GM18505 (cell line): Measurements from ENCODE around the gene NOL9.
"Not testable (repeated sequence)": the region's sequence is repeated elsewhere in the genome, so short reads cannot be mapped to it uniquely, and the experiment has no call there.

Source experiments
- ATAC-seq: cut with Tn5 transposase; IDR thresholded peaks from one replicate; pipeline ENCODE4 v1.9.1; 2021; ENCODE audit not compliant: unreplicated experiment
- POLR2A ChIP-seq: IDR thresholded peaks from 4 replicates; pipeline ENCODE4 v1.6.1; 2011; ENCODE audit warnings: borderline replicate concordance; ENCODE audit not compliant: insufficient read depth, insufficient read length; ENCODE audit errors: extremely low read depth

NOL9 gene

GRCh38 chr1:6554031-6554906 is at the start of gene NOL9:
Gene NOL9 (minus strand): TSS chr1:6554513. CDS start chr1:6554502, 11 bp downstream.
- ATAC-seq = peak; percentile 93
- peak; percentile 88 for TF ChIP-seq POLR2A

DNA sequence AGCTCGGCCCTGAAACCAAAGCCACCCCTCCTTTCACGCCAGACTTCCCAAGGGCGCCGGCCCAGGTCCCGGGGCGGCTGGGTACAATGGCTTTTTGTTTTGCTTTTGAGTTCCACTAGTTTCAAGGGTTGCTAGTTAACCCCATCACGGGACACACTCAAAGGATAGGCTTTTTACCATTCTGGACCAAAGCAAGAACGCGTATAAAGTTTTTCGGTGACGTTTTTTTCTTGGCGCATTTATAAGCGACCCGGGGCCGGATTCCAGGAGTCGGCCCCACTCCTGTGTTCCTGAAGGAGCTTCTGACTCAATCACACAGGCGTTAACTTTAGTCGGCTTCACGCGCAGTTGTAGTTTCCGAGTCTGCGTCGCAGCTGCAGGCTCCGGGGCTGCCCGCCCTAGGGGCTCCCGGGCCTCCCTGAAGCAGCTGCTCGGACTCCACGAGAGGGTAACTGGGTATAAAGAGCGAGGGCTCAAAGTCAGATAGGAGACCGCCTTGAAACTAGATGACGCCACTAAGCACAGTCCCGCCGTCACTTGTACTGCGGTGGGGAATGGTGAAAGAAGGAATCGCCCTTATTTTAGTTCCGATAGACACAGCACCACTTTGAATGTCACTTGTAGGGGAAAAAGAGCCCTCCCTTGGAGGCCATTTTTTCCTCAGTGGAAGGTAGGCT is 49.1 kb upstream of the NOL9 start:
- peak; percentile 52 for TF ChIP-seq POLR2A
- peak; percentile 29 for ATAC-seq

DNA sequence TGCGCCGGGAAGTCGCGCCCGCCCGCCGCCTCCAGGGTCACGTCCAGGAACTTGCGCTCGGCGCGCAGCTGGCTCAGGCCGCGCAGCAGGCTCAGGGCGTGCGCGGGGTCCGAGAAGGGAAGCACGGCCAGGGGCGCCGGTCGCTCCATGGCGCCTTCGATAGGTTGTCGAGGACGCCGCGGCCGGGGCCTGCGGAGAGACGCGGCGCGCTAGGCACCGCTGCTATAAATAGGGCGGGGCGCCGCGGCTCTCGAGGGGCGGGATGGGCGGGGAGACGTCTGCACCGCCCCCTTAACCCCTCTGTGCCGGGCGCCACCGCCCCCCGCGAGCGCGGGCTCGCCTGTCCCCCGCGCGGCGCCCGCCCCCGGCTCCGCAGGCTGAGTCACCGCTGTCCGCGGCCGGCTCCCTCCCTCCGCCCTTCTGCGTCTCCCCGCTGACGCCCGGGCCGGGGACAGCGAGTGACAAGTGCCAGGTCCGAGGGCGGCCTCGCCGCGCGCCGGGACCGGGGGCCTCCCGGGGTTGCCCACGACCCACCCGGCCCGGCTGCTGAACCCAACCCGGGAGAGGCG is 48.4 kb upstream of the NOL9 start, which contains the start of gene KLHL21:
KLHL21 (minus strand) TSS at position 201 of the 569 bp plus-strand sequence; CDS start at position 149, 52 bp downstream.
- peak; percentile 93 for TF ChIP-seq POLR2A
- ATAC-seq = peak; percentile 60

- peak; percentile 28 for ATAC-seq
- TF ChIP-seq POLR2A = no peak
Measured at GRCh38 chr1:6601923-6602668, 47.8 kb upstream of the NOL9 start.

- no peak for ATAC-seq
- TF ChIP-seq POLR2A = no peak
Measured at GRCh38 chr1:6601049-6601922, 47.0 kb upstream of the NOL9 start.

- no peak for TF ChIP-seq POLR2A
- ATAC-seq = no peak
Measured at GRCh38 chr1:6600410-6601048, 46.2 kb upstream of the NOL9 start.

- not testable (repeated sequence) for ATAC-seq
Measured at GRCh38 chr1:6599991-6600390, 45.7 kb upstream of the NOL9 start.

DNA sequence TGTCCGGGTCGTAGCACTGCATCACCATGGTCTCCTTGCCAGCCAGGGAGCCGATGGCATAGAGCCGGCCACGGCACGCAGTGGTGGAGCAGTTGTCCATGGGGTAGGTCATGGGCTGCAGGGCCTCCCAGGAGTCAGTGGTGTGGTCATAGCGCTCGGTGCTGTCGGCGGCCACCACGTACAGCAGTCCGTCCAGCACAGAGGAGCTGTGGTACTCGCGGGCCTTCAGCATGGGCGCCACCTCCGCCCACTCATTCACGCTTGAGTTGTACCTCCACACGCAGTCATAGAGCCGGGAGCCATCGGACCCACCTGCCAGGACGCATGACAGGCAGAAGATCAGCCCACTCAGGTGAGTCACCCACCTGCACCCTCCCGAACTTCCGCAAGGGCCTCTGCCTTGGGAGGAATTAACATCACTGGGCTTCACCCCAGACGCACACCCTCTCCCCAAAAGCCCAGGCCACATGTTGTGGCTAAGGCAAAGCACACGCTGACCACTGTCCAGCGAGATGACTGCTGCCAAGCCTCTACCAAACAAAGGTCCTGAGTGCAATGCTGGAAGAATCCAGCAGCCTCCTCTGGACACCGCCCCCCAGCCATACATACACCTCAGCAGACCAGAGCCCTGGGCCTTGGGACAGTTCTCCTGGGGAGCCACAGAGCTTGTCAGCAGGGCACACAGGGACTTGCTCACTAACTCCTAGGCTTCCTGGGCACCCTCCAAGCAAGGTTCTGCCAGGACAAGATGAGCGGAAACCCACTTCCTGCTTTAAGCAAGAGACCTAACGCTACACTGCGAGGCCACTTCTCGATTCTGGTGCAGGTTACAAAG is 45.0 kb upstream of the NOL9 start:
- ATAC-seq = no peak

DNA sequence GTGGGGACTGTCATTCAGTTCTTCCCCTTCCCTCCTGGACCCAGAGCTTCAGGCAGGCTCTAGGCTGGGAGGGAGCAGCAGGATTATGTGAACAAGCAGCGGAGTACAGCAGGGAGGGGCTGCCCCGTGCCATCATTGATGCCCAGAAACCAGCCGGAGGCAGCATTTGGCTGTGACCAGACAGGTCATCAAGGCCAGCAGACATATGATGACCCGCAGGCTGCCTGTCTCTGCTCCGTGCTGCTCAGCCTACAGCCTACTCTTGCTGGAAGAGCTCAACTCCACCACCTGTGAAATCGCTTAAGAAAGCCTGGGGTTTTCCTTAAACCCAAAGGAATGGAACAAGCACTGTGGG is 43.4 kb upstream of the NOL9 start:
- ATAC-seq = no peak
- TF ChIP-seq POLR2A = no peak

More for the DNA sequence above, 45.0 kb upstream of the NOL9 start:
- TF ChIP-seq POLR2A = no peak

- ATAC-seq = no peak
- no peak for TF ChIP-seq POLR2A
Measured at GRCh38 chr1:6596886-6597776, 42.8 kb upstream of the NOL9 start.

- TF ChIP-seq POLR2A = no peak
- ATAC-seq = no peak
Measured at GRCh38 chr1:6596351-6596750, 42.0 kb upstream of the NOL9 start.
